B cell (primary cell): Measurements from ENCODE around the gene AIFM1. TPM values are rescaled to one million over a fixed set of nuclear protein-coding genes. Genes with fewer than 3 reads are reported as not detected.
A peak's percentile ranks its signal among the peaks of the same experiment; 100 is the strongest.

ENCODE experiments used
- ATAC-seq: fragments of 200-7000 bp; cut with Tn5 transposase; one replicate; pipeline ENCODE4 v1.10.0; 2021; ENCODE audit warnings: low read depth, mild to moderate bottlenecking, moderate number of reproducible peaks, moderate library complexity
- CTCF ChIA-PET: fragments of 350-600 bp; sonication (Branson Sonifier 250); formaldehyde crosslinking; loops from one replicate; lab custom pipeline; 2021; ENCODE audit warnings: antibody characterized with exemption, inconsistent platforms; lab: Charles Lee
- POLR2A ChIA-PET: fragments of 350-600 bp; sonication (Branson Sonifier 250); formaldehyde crosslinking; loops from one replicate; lab custom pipeline; 2021; ENCODE audit warnings: antibody characterized with exemption; lab: Charles Lee
- DNase-seq: peaks from one replicate; pipeline ENCODE4 v3.0.0; 2013
- H2AFZ ChIP-seq: 2 replicates; pipeline ENCODE4 v1.6.1; 2012; ENCODE audit warnings: mild to moderate bottlenecking, low read depth, low read length; ENCODE audit not compliant: insufficient read depth, poor library complexity, severe bottlenecking
- H3K27ac ChIP-seq, 2 donors: 1 replicate in 1 of 2; 2 replicates in 1 of 2; pipeline ENCODE4 v1.5.1; 2012 to 2013; ENCODE audit warnings: low read length in 2 of 2, mild to moderate bottlenecking in 2 of 2, moderate library complexity in 1 of 2
- H3K27me3 ChIP-seq, 4 experiments: fragments of 200-600 bp in 1 of 4; sonication (generic) in 1 of 4; replicated peaks in 1 of 4; 1 replicate in 2 of 4; 2 replicates in 2 of 4; pipeline versions ENCODE4 v1.6.1 to v1.7.0; 2013 to 2016; ENCODE audit warnings: low read length in 3 of 4, mild to moderate bottlenecking in 2 of 4, mixed read lengths in 1 of 4, moderate library complexity in 1 of 4; ENCODE audit not compliant: insufficient read depth in 4 of 4, control insufficient read depth in 3 of 4; ENCODE audit errors: control extremely low read depth in 1 of 4
- H3K36me3 ChIP-seq, 2 experiments: replicated peaks in 1 of 2; 1 replicate in 1 of 2; 2 replicates in 1 of 2; pipeline versions ENCODE4 v1.6.1 to v1.7.1; 2013; ENCODE audit warnings: low read length in 1 of 2; ENCODE audit not compliant: insufficient read depth in 2 of 2, control insufficient read depth in 1 of 2; ENCODE audit errors: control extremely low read depth in 1 of 2, extremely low read depth in 1 of 2
- H3K4me1 ChIP-seq, 2 donors: fragments of 200-600 bp in 1 of 2; sonication (generic) in 1 of 2; 1 replicate in 1 of 2; 2 replicates in 1 of 2; pipeline versions ENCODE4 v1.5.1 to v1.6.1; 2013 to 2017; ENCODE audit warnings: low read length in 2 of 2; ENCODE audit not compliant: control insufficient read depth in 2 of 2, insufficient read depth in 2 of 2
- H3K4me2 ChIP-seq: replicated peaks from 2 replicates; pipeline ENCODE3; 2012; ENCODE audit warnings: mild to moderate bottlenecking, low read depth, low read length; ENCODE audit not compliant: poor library complexity, severe bottlenecking
- H3K4me3 ChIP-seq, 5 experiments: fragments of 200-600 bp in 1 of 5; sonication (generic) in 1 of 5; 1 replicate in 3 of 5; 2 replicates in 2 of 5; pipeline versions ENCODE4 v1.5.1 to v1.7.0; 2011 to 2016; ENCODE audit warnings: low read length in 4 of 5, mild to moderate bottlenecking in 4 of 5, low read depth in 2 of 5, control low read depth in 1 of 5, moderate library complexity in 1 of 5; ENCODE audit not compliant: insufficient read depth in 1 of 5; ENCODE audit errors: control extremely low read depth in 1 of 5, extremely low read depth in 1 of 5
- H3K79me2 ChIP-seq: fragments of 200-600 bp; sonication (generic); one replicate; pipeline ENCODE4 v1.6.0; 2016; ENCODE audit warnings: low read length; ENCODE audit not compliant: control insufficient read depth, insufficient read depth
- H3K9ac ChIP-seq: fragments of 200-600 bp; sonication (generic); 2 replicates; pipeline ENCODE4 v1.6.1; 2017; ENCODE audit warnings: mild to moderate bottlenecking, low read length, moderate library complexity
- H3K9me3 ChIP-seq, 3 donors: one replicate each; pipeline versions ENCODE4 v1.6.1 to v1.7.1; 2013; ENCODE audit warnings: low read length in 2 of 3; ENCODE audit not compliant: control insufficient read depth in 2 of 3, insufficient read depth in 1 of 3; ENCODE audit errors: control extremely low read depth in 1 of 3
- H4K20me1 ChIP-seq: 2 replicates; pipeline ENCODE4 v1.6.0; 2012; ENCODE audit warnings: mild to moderate bottlenecking, low read length; ENCODE audit not compliant: insufficient read depth, control insufficient read depth, poor library complexity, severe bottlenecking
- H3K27ac Mint-ChIP-seq: one replicate; pipeline ENCODE4 v1.8.0; 2021; ENCODE audit warnings: mixed read lengths
- H3K27me3 Mint-ChIP-seq: one replicate; pipeline ENCODE4 v1.8.0; 2021; ENCODE audit warnings: mixed read lengths
- H3K4me1 Mint-ChIP-seq: one replicate; pipeline ENCODE4 v1.8.0; 2021; ENCODE audit warnings: mixed read lengths
- H3K4me3 Mint-ChIP-seq: one replicate; pipeline ENCODE4 v1.8.0; 2021; ENCODE audit warnings: mixed read lengths
- H3K9me3 Mint-ChIP-seq: one replicate; pipeline ENCODE4 v1.8.0; 2022; ENCODE audit warnings: mixed read lengths; ENCODE audit not compliant: insufficient read depth
- EZH2 ChIP-seq: IDR thresholded peaks from 2 replicates; pipeline ENCODE4 v1.6.1; 2012; ENCODE audit warnings: borderline replicate concordance, low read depth, mild to moderate bottlenecking, moderate library complexity, low read length; ENCODE audit not compliant: insufficient read depth, poor library complexity, severe bottlenecking
- WGBS: methylation state at CpG from one replicate; pipeline ENCODE4 v1.1.5; 2013; ENCODE audit warnings: missing lambda C conversion rate; ENCODE audit not compliant: insufficient coverage; 5-methylcytosine and 5-hydroxymethylcytosine counted together
- intact Hi-C: fragments of 100-400 bp; cut with micrococcal nuclease; formaldehyde crosslinking; loops from one replicate; pipeline ENCODE4 v1.10.0; 2022
- polyA minus RNA-seq: library from RNA; depleted of rRNA, polyadenylated mRNA; stranded (reverse); fragments of >200 nt; gene quantifications from 2 replicates; pipeline ENCODE4 v1.2.3, GENCODE V29; 2012
- polyA plus RNA-seq: library from polyadenylated mRNA; depleted of rRNA; stranded (reverse); fragments of >200 nt; gene quantifications from 2 replicates; pipeline ENCODE4 v1.2.3, GENCODE V29; 2012
- total RNA-seq, 2 donors: library from RNA; stranded (reverse); fragments of 120-200 nt in 1 of 2; gene quantifications; 1 replicate in 1 of 2; 2 replicates in 1 of 2; pipeline versions ENCODE4 v1.2.3 to v1.2.4, GENCODE V29; 2013 to 2022
- TF ChIP-seq, protein P1 (sequence below): fragments of 200-600 bp; IDR thresholded peaks from one replicate; pipeline ENCODE4 v1.8.0; 2022; ENCODE audit warnings: antibody characterized with exemption, mild to moderate bottlenecking

Gene AIFM1
- 14.8 and 15.9 TPM in 2 replicates for total RNA-seq
- 12.8 TPM for total RNA-seq (2013)
- polyA plus RNA-seq, result 11.4 and 14.8 TPM in 2 replicates
- 5.6 and 7.3 TPM in 2 replicates for polyA minus RNA-seq

DNA sequence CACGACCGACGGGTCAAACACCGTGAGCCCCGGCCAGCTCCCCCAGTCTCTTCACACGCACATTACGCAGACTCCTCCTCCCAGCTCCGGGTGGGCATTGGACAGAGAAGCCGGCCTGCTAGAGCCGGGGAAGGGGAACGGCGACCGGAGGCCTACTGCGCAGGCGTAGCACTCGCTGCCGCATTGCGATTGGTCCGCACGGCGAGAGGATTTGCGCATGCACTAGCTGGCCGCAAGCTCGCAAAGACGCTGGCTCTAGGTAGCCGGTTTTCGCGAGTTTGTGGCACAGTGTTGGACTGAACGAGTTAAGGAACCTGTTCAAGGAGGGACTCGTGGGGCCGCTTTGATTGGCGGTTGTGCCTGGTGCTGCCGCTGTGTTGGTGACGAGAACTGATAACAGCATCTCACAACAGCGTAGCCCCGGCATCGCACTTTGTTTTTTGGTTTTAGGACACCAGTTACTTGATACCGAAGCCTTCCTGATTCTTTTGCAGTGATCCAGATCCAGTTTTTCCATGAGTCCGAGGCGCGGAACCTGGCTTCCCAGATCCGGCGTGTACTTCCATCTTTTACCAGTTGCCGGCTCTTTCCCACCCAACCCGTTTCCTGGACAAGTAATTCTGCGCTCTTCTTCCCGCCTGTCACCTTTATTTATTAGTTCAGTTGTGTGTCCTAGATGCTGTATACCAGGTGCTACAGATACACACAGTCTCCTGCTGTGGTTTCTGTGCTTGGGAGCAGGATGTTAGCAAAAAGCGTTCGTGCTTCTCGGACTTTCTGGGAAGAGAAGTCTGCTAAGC is at the start of gene AIFM1:
TSS of gene AIFM1 (minus strand) at position 139 of the 800 bp plus-strand sequence. CDS start 185 bp downstream, outside the sequence.
- Histone ChIP-seq H3K9me3 (no peaks in the 10 kb centered on the region), H3K27ac (peak within 1 kb of the TSS; percentile 54 to 77), H2AFZ (peak within 1 kb of the TSS; percentile 78), H3K4me3 (peak within 1 kb of the TSS; percentile 61 to 76 (median 66)), H4K20me1 (no peaks in the 10 kb centered on the region), H3K79me2 (peaks cover 14% of the 10 kb centered on the region), H3K27me3 (no peaks in the 10 kb centered on the region), H3K4me2 (peak within 1 kb of the TSS; percentile 73), H3K9ac (peak within 1 kb of the TSS; percentile 71), H3K4me1 (peaks cover 13 to 21% of the 10 kb centered on the region in 2 donors), H3K36me3 (peaks cover 0 to 2% of the 10 kb centered on the region in 2 experiments)
- POLR2A ChIA-PET, result interaction anchor here (0.9 to 1.1 kb wide), 3 partner anchors 10 to 235 kb away, joined by 3 to 4 read pairs (median 4); no protein-coding TSS in a partner anchor
- CTCF ChIA-PET, result interaction anchor here (0.7 to 2.3 kb wide), 8 partner anchors 10 to 386 kb away, joined by 3 to 8 read pairs (median 4); partner anchors contain the start of gene SASH3
- Mint-ChIP-seq H3K27ac (peak within 1 kb of the TSS; percentile 96), H3K4me3 (peak within 1 kb of the TSS; percentile 95), H3K4me1 (peaks cover 31% of the 10 kb centered on the region), H3K9me3 (no peaks in the 10 kb centered on the region), H3K27me3 (no peaks in the 10 kb centered on the region)
- DNase-seq (peak; percentile 92), ATAC-seq (peak; percentile 88)
- TF ChIP-seq EZH2, result no peak
- TF ChIP-seq, protein P1, sequence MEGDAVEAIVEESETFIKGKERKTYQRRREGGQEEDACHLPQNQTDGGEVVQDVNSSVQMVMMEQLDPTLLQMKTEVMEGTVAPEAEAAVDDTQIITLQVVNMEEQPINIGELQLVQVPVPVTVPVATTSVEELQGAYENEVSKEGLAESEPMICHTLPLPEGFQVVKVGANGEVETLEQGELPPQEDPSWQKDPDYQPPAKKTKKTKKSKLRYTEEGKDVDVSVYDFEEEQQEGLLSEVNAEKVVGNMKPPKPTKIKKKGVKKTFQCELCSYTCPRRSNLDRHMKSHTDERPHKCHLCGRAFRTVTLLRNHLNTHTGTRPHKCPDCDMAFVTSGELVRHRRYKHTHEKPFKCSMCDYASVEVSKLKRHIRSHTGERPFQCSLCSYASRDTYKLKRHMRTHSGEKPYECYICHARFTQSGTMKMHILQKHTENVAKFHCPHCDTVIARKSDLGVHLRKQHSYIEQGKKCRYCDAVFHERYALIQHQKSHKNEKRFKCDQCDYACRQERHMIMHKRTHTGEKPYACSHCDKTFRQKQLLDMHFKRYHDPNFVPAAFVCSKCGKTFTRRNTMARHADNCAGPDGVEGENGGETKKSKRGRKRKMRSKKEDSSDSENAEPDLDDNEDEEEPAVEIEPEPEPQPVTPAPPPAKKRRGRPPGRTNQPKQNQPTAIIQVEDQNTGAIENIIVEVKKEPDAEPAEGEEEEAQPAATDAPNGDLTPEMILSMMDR, result no peak
- 2% methylated on average over 37 of the region's 50 CpGs for WGBS
- intact Hi-C loops, result loop anchor here (2.0 to 5.0 kb wide), 3 partner anchors 45 to 736 kb away; partner anchors contain the start of gene ENOX2

DNA sequence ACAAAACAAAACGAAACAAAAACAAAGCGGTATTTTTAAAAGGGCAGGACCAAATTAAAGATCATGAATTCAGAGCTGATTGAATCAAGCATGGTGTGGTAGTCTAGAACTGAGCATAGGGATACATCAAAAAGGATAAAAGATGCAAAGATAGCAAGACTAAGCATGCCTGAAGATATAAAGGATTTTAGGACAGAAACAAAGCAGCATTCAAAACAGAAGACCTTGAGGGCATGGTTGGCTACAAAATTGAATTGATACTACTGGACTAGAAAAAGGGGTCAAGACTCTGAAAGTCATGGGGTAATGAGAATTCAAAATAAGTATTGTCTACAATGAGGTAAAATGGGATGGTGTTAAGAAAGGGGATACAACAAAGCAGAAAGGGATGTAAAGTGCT is 47.7 kb upstream of the AIFM1 start:
- no peak overlapping the region for H3K4me3 Mint-ChIP-seq
- Histone ChIP-seq H3K4me3 (no peak overlapping the region), H4K20me1 (no peaks in the 10 kb centered on the region), H3K27me3 (no peaks in the 10 kb centered on the region), H3K4me1 (no peaks in the 10 kb centered on the region), H2AFZ (no peak overlapping the region), H3K27ac (no peak overlapping the region), H3K79me2 (no peaks in the 10 kb centered on the region), H3K9me3 (no peaks in the 10 kb centered on the region), H3K9ac (no peak overlapping the region), H3K36me3 (peaks cover 1 to 11% of the 10 kb centered on the region in 2 experiments), H3K4me2 (no peak overlapping the region)
- TF ChIP-seq, protein P1, result no peak
- no peak for TF ChIP-seq EZH2
- WGBS, result no CpG with 5 or more reads among the region's 2 CpGs
- H3K4me1 Mint-ChIP-seq, result no peaks in the 10 kb centered on the region
- DNase-seq, result no peak
- ATAC-seq, result no peak
- no peak overlapping the region for H3K27ac Mint-ChIP-seq
- intact Hi-C loops, result no loop called here
- H3K27me3 Mint-ChIP-seq, result no peaks in the 10 kb centered on the region
- H3K9me3 Mint-ChIP-seq, result no peaks in the 10 kb centered on the region
- ChIA-PET CTCF (no interaction called here), POLR2A (no interaction called here)
